Measurements from ENCODE around the gene CRYZL1. TPM values are rescaled to one million over a fixed set of nuclear protein-coding genes. Genes with fewer than 3 reads are reported as not detected.
"Not testable (repeated sequence)": the region's sequence is repeated elsewhere in the genome, so short reads cannot be mapped to it uniquely, and the experiment has no call there.

The CRYZL1 gene
- total and polyA plus RNA-seq, 2 donors (not counting 1 experiment from before 2014, with no cell fraction given): 30.6 to 60.6 TPM

GRCh38 chr21:33677450-33677849 lies 35.9 kb upstream of the CRYZL1 start:
- intact Hi-C loops (cut with micrococcal nuclease): no loop called here
- ChIA-PET POLR2A (no interaction called here), CTCF (no interaction called here)
- Histone ChIP-seq H2AFZ (ENCODE audit: insufficient read depth, low read depth, low read length, poor library complexity, severe bottlenecking) (no peak overlapping the region), H4K20me1 (ENCODE audit: control insufficient read depth, insufficient read depth, low read length, poor library complexity, severe bottlenecking) (no peaks in the 10 kb centered on the region), H3K4me3 (ENCODE audit: control extremely low read depth in 1 of 5, extremely low read depth in 1 of 5, insufficient read depth in 1 of 5, low read depth in 2 of 5, low read length in 4 of 5) (no peak overlapping the region), H3K4me1 (ENCODE audit: control insufficient read depth in 2 of 2, insufficient read depth in 2 of 2, low read length in 2 of 2) (no peaks in the 10 kb centered on the region), H3K79me2 (ENCODE audit: control insufficient read depth, insufficient read depth, low read length) (no peaks in the 10 kb centered on the region), H3K9me3 (ENCODE audit: control extremely low read depth in 1 of 3, control insufficient read depth in 2 of 3, insufficient read depth in 1 of 3, low read length in 2 of 3) (no peaks in the 10 kb centered on the region), H3K4me2 (replicated peaks; ENCODE audit: low read depth, low read length, poor library complexity, severe bottlenecking) (no peak overlapping the region), H3K27me3 (replicated peaks in 1 of 4; ENCODE audit: control extremely low read depth in 1 of 4, control insufficient read depth in 3 of 4, insufficient read depth in 4 of 4, low read length in 3 of 4) (no peaks in the 10 kb centered on the region), H3K27ac (ENCODE audit: low read length in 2 of 2) (no peak overlapping the region), H3K36me3 (replicated peaks in 1 of 2; ENCODE audit: control extremely low read depth in 1 of 2, control insufficient read depth in 1 of 2, extremely low read depth in 1 of 2, insufficient read depth in 2 of 2, low read length in 1 of 2) (no peaks in the 10 kb centered on the region), H3K9ac (ENCODE audit: low read length) (no peak overlapping the region)
- DNase-seq: no peak
- H3K4me1 Mint-ChIP-seq: no peaks in the 10 kb centered on the region
- ATAC-seq (ENCODE audit: low read depth): no peak
- no peak overlapping the region for H3K4me3 Mint-ChIP-seq
- H3K9me3 Mint-ChIP-seq (ENCODE audit: insufficient read depth): no peaks in the 10 kb centered on the region
- 96% methylated on average over 5 of the region's 9 CpGs for WGBS (ENCODE audit: insufficient coverage)
- TF ChIP-seq EZH2 (IDR thresholded peaks at IDR 0.05; ENCODE audit: borderline replicate concordance, insufficient read depth, low read depth, low read length, poor library complexity, severe bottlenecking) (no peak), CTCF (IDR thresholded peaks at IDR 0.05) (no peak)
- H3K27me3 Mint-ChIP-seq: peaks cover 8% of the 10 kb centered on the region
- no peak overlapping the region for H3K27ac Mint-ChIP-seq

GRCh38 chr21:33676666-33677065 lies 35.1 kb upstream of the CRYZL1 start:
- H3K27ac Mint-ChIP-seq; H3K4me1 ChIP-seq (ENCODE audit: control insufficient read depth in 2 of 2, insufficient read depth in 2 of 2, low read length in 2 of 2); H2AFZ ChIP-seq (ENCODE audit: insufficient read depth, low read depth, low read length, poor library complexity, severe bottlenecking); H3K4me3 ChIP-seq (ENCODE audit: control extremely low read depth in 1 of 5, extremely low read depth in 1 of 5, insufficient read depth in 1 of 5, low read depth in 2 of 5, low read length in 4 of 5); H3K9ac ChIP-seq (ENCODE audit: low read length); POLR2A ChIA-PET; H3K79me2 ChIP-seq (ENCODE audit: control insufficient read depth, insufficient read depth, low read length); H3K27me3 Mint-ChIP-seq; H3K27me3 ChIP-seq (replicated peaks in 1 of 4; ENCODE audit: control extremely low read depth in 1 of 4, control insufficient read depth in 3 of 4, insufficient read depth in 4 of 4, low read length in 3 of 4); H4K20me1 ChIP-seq (ENCODE audit: control insufficient read depth, insufficient read depth, low read length, poor library complexity, severe bottlenecking); ATAC-seq (ENCODE audit: low read depth); DNase-seq; H3K4me2 ChIP-seq (replicated peaks; ENCODE audit: low read depth, low read length, poor library complexity, severe bottlenecking); H3K9me3 Mint-ChIP-seq (ENCODE audit: insufficient read depth); intact Hi-C loops (cut with micrococcal nuclease); H3K4me1 Mint-ChIP-seq; H3K9me3 ChIP-seq (ENCODE audit: control extremely low read depth in 1 of 3, control insufficient read depth in 2 of 3, insufficient read depth in 1 of 3, low read length in 2 of 3); H3K36me3 ChIP-seq (replicated peaks in 1 of 2; ENCODE audit: control extremely low read depth in 1 of 2, control insufficient read depth in 1 of 2, extremely low read depth in 1 of 2, insufficient read depth in 2 of 2, low read length in 1 of 2); H3K27ac ChIP-seq (ENCODE audit: low read length in 2 of 2); H3K4me3 Mint-ChIP-seq; CTCF ChIA-PET: not testable (repeated sequence)
- WGBS (ENCODE audit: insufficient coverage): no CpG with 5 or more reads among the region's 5 CpGs

Data from B cell (primary cell).